Kidney epithelial cell (primary cell): ENCODE measurements around the gene KDM4F. TPM values are rescaled to one million over a fixed set of nuclear protein-coding genes. Genes with fewer than 3 reads are reported as not detected.

ENCODE experiments used
- DNase-seq: peaks from one replicate; pipeline ENCODE4 v3.0.0-alpha.2; 2010; ENCODE audit warnings: low read depth
- H3K27me3 ChIP-seq: 2 replicates; pipeline ENCODE4 v1.6.0; 2011; ENCODE audit warnings: low read length; ENCODE audit not compliant: control insufficient read depth, insufficient read depth
- H3K36me3 ChIP-seq: 2 replicates; pipeline ENCODE4 v1.5.1; 2011; ENCODE audit warnings: low read length; ENCODE audit not compliant: control insufficient read depth, insufficient read depth
- H3K4me3 ChIP-seq: 2 replicates; pipeline ENCODE4 v1.5.1; 2011; ENCODE audit warnings: low read depth, mild to moderate bottlenecking, control low read depth, low read length
- total RNA-seq: library from RNA; depleted of rRNA; stranded (reverse); fragments of >200 nt; gene quantifications from 2 replicates; pipeline ENCODE4 v1.2.3, GENCODE V29; 2015
- TF ChIP-seq, protein P1 (sequence below): IDR thresholded peaks from 2 replicates; pipeline ENCODE4 v1.5.1; 2011; ENCODE audit warnings: mild to moderate bottlenecking, moderate library complexity, low read length, control low read depth, inconsistent platforms; ENCODE audit not compliant: insufficient read depth, poor library complexity, severe bottlenecking

KDM4F gene
- total RNA-seq, 1 donor from 2014 or later = not detected

DNA sequence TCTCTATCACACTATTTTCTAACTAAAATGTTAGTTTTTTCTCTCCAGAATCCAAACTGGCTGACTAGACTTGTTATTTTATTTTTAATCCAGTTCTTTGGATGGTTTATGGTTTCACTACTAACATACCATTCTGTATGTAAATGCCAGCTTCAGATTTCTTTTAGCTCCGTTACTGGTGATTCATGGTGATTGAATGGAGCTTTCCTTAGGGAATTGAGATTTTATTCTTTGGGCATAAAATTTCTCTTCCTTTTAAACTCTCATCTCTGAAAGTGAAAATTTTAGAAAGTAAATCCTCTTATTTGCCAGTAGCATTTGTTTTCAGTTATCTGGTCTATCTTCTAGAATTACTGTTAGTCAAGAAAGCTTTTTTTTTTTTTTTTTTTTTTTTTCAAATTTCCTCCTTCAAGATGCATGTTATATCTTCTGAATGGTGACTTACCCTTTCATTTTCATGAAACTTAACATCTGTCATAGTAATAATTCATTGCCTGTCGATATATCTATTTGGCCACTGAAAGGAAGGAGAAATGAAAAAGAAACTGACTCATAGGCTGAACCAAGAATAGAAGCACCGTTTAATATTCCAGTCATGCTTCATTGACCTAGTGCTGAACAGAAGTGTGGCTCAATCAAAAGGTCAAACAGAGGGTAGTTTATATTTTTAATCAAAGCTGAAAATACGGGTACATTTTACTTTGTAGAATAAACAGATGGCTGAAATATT lies 46.8 kb downstream of the KDM4F start:
- TF ChIP-seq, protein P1, sequence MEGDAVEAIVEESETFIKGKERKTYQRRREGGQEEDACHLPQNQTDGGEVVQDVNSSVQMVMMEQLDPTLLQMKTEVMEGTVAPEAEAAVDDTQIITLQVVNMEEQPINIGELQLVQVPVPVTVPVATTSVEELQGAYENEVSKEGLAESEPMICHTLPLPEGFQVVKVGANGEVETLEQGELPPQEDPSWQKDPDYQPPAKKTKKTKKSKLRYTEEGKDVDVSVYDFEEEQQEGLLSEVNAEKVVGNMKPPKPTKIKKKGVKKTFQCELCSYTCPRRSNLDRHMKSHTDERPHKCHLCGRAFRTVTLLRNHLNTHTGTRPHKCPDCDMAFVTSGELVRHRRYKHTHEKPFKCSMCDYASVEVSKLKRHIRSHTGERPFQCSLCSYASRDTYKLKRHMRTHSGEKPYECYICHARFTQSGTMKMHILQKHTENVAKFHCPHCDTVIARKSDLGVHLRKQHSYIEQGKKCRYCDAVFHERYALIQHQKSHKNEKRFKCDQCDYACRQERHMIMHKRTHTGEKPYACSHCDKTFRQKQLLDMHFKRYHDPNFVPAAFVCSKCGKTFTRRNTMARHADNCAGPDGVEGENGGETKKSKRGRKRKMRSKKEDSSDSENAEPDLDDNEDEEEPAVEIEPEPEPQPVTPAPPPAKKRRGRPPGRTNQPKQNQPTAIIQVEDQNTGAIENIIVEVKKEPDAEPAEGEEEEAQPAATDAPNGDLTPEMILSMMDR = no peak
- DNase-seq = no peak
- no peaks in the 10 kb centered on the region for H3K36me3 ChIP-seq
- H3K27me3 ChIP-seq = no peaks in the 10 kb centered on the region
- H3K4me3 ChIP-seq = no peak overlapping the region

DNA sequence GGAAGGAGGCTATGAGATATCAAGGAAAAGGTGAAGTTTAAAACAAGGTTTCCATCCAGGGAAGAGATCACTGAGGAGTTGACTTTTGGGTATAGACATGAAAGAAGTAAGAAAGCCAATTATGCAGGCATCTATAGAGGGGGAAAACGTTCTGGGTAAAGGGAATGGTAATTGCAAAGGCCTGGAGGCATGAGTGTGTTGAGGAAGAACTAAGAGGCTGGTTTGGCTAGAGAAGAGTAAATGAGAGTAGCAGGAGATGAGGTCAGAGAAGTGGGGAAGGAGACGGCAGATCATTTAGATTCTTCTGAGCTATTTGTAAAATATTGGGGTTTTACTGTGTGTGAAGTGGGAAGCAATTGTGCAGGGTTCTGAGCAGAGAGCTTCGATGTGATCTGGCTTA lies 48.0 kb downstream of the KDM4F start:
- Histone ChIP-seq H3K27me3 (no peaks in the 10 kb centered on the region), H3K36me3 (no peaks in the 10 kb centered on the region), H3K4me3 (no peak overlapping the region)
- TF ChIP-seq, protein P1 = no peak
- no peak for DNase-seq

DNA sequence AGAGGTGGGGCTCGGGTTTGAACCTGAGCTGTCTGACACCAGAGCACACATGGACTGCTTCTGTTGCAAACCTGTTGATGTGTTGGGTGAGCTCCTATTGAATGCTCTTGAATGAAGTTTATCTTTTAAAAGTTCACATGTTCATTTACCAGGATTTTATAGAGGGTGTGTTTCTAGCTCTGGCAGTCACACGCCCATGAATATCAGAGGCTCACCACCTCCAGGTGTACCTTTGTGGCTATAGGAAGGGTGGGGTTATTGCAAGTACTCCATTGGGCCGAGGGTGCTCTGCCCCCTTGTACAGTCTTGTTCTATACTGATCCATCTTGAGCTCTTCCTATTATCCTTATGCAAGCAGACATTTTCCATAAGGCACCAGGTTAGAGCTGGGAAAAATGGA lies 49.6 kb downstream of the KDM4F start:
- no peak overlapping the region for H3K4me3 ChIP-seq
- TF ChIP-seq, protein P1 = no peak
- DNase-seq = no peak

DNA sequence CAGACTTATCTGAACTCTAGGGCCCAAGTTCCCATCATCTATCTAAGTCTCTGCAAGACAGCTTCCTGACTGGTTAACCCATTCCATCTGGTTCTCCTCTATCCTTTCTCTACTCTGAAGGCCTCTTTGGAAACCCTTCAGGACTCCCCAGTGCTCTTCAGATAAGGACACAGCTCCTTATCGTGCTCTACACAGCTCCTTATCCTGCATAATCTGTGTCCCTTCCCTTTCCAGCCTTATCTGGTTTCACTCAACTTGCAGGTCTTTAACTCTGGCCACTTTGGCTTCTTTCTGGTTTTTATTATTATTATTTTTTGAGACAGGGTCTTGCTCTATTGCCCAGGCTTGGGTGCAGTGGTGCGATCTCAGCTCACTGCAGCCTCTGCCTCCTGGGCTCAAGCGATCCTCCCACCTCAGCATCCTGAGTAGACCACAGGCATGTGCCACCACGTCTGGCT lies 51.0 kb downstream of the KDM4F start:
- Histone ChIP-seq H3K27me3 (no peaks in the 10 kb centered on the region), H3K36me3 (no peaks in the 10 kb centered on the region), H3K4me3 (no peak overlapping the region)
- TF ChIP-seq, protein P1 = no peak
- no peak for DNase-seq

More for the DNA sequence above, 49.6 kb downstream of the KDM4F start:
- no peaks in the 10 kb centered on the region for H3K27me3 ChIP-seq
- H3K36me3 ChIP-seq = no peaks in the 10 kb centered on the region

Other genes with a start within 250 kb of the KDM4F start
- 32.0 and 43.4 TPM in 2 replicates for gene CWC15, start 75.9 kb upstream of the KDM4F start, total RNA-seq
- gene KDM4D, start 75.7 kb upstream of the KDM4F start, total RNA-seq = 1.5 and 2.7 TPM in 2 replicates
- not detected in 2 replicates for gene KDM4E, start 24.2 kb upstream of the KDM4F start, total RNA-seq
- 34.2 and 39.8 TPM in 2 replicates for gene SRSF8, start 17.5 kb downstream of the KDM4F start, total RNA-seq
- 33.1 and 38.4 TPM in 2 replicates for gene ENDOD1, start 40.4 kb downstream of the KDM4F start, total RNA-seq
- gene SESN3, start 181.8 kb downstream of the KDM4F start, total RNA-seq = 4.7 TPM in 2 replicates